Dermis blood vessel endothelial cell (primary cell): ENCODE measurements around the gene LZTR1. TPM values are rescaled to one million over a fixed set of nuclear protein-coding genes. Genes with fewer than 3 reads are reported as not detected.

ENCODE experiments used
- DNase-seq: peaks from one replicate; pipeline ENCODE4 v3.0.0; 2010
- total RNA-seq: library from RNA; depleted of rRNA; stranded (reverse); fragments of >200 nt; gene quantifications from 2 replicates; pipeline ENCODE4 v1.2.3, GENCODE V29; 2014

LZTR1 gene
- total RNA-seq, 1 donor from 2014 or later = 51.6 TPM

GRCh38 chr22:20980938-20981722 is 967 bp upstream of the LZTR1 start:
- DNase-seq = no peak

GRCh38 chr22:20982563-20982882 is 426 bp downstream of the LZTR1 start:
- DNase-seq = no peak

DNA sequence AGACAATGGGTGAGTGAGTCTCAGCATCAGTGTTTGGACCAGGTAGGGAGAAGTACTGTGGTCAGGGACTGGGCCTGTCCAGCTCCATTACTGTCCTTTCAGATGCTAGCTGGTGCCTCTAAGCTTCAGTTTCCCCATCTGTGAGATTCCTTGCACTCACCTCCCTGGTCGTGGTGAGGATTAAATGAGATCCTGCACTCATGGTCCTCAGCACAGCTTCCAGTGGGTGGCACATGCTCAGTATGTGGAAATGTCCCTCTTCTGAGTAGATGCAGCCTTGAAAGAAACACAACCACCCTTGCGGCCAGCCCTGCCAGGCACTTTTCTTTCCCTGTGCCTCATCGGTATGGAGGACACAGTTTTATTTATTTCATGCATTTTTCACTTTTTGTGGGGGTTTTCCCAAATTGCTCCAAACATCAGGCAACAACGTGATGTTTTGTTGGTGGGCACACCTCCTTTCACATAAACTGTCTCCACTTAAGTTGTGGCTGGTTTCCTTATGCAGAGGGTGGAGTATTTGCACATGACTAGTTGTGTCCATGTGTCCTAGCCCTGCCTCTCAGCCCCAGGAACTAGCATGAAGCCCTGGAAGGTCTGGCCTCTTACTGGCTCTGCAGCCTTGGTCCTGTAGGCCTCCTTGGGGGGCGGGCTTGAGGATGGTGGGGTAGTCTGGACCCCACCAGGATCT is 1.1 kb downstream of the LZTR1 start:
- DNase-seq = no peak

DNA sequence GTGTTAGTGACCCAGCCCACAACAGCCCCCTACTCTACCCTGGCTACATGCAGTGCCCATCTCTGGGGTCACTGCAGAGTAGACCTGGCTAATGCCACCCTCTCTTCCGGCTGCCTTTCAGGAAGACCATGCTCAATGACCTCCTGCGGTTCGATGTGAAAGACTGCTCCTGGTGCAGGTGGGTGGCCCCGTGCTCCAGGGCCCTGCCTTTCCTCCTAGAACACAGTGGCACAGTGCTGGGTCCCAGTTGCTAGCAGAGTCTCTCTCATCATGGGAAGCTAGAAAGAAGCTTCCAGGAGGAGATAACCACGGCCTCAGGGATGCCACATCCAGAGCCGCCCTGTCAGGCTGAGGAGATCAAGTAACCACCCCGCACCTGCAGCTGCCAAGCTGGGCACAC is 3.6 kb downstream of the LZTR1 start:
- DNase-seq = no peak

DNA sequence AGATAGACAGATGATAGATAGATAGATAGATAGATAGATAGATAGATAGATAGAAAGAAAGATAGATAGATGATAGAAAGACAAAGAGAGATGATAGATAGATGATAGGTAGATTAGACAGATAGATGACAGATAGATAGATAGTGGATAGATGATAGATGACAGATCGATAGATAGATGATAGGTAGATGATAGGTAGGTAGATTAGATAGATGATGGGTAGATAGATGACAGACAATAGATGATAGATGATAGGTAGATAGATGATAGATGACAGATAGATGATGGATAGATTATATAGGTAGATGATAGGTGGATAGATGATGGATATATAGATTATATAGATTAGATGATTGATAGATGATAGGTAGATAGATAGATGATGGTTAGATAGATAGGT is 4.3 kb downstream of the LZTR1 start:
- DNase-seq = no peak

GRCh38 chr22:20987375-20987774 is 5.3 kb downstream of the LZTR1 start:
- DNase-seq = no peak

- DNase-seq = no peak
Observed at GRCh38 chr22:20988573-20989322, 6.7 kb downstream of the LZTR1 start.

- DNase-seq = no peak
Observed at GRCh38 chr22:20989323-20990138, 7.4 kb downstream of the LZTR1 start.

DNA sequence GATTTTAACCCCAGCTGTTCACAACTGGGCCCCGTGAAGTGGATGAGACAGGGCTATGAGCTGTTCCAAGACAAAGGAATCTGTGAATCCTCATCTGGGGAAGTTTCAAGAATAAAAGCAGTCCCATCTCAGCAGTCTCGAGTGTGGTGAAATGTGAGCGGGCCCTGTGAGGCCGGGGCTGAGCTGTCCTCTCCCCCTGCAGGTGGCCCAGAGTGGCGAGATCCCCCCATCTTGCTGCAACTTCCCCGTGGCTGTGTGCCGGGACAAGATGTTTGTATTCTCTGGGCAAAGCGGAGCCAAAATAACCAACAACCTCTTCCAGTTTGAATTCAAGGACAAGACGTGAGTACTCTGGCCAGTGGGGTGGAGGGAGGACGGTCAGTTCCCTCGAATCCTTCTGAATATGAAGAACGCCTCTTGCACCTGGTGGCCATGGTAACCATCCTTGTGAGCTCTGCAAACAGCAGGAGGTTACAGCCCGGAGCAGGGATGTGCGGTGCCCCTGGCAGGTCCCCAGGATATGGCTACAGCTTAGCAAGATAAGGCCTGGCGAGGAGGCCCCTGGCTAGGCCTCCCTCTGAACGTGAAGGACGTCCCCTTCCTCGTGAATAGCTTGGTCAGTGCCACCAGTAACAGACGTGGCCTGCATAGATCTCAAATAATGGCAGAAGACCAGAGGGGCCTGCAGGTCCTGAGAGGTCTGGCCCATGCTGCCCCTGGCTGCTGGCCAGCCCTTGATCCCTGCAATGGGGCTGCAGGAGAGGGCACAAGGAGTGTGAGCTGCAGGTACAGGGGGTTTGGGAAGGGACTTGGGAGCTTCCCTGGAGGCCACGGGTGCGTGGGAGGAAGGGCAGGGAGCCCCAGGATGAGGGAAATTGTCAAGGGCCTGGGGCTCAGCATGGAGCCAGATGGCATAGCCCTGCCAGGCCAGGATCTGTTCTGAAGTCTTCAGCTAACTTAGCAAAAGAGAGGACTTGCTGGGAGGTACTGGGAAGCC is 8.4 kb downstream of the LZTR1 start:
- DNase-seq = no peak

GRCh38 chr22:20991252-20992055 is 9.4 kb downstream of the LZTR1 start:
- no peak for DNase-seq

- DNase-seq = no peak
Observed at GRCh38 chr22:20992056-20992442, 10.0 kb downstream of the LZTR1 start.

GRCh38 chr22:20992456-20993303 is 10.6 kb downstream of the LZTR1 start:
- DNase-seq = no peak

DNA sequence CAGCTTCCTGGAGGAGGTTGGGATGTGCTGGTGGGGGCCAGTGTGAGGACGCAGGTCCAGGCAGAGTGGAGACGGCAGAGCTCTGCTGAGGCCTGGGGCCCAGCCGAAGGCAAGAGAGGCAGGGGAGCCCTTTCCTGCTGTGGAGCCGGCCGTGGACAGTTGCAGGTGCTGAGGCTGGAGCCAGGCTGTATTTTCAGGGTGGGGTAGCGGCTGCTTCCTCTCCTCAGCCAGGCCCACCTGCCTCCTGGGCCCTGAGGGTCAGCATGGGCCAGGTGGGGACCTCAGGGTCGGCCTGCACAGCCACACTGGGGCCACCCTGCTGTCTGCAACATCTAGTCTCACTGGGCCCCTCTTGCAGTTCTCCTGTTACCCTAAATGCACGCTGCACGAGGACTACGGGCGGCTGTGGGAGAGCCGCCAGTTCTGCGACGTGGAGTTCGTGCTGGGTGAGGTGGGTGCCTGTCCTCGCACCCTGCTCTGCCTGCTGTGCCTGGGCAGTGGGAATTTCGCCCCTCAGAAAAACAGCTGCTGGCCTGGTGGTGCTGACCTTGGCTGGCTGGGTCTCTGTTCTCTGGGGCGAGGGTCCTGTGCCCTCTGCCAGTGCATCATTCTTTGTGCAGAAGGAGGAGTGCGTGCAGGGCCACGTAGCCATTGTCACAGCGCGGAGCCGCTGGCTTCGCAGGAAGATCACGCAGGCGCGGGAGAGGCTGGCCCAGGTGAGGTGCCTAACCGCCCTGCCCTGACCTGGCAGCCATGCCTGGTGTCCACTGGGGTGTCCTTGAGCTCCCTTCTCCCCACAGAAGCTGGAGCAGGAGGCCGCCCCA is 11.4 kb downstream of the LZTR1 start:
- DNase-seq = no peak

- DNase-seq = no peak
Observed at GRCh38 chr22:20994128-20994901, 12.2 kb downstream of the LZTR1 start.

GRCh38 chr22:20994902-20995241 is 12.8 kb downstream of the LZTR1 start:
- no peak for DNase-seq

DNA sequence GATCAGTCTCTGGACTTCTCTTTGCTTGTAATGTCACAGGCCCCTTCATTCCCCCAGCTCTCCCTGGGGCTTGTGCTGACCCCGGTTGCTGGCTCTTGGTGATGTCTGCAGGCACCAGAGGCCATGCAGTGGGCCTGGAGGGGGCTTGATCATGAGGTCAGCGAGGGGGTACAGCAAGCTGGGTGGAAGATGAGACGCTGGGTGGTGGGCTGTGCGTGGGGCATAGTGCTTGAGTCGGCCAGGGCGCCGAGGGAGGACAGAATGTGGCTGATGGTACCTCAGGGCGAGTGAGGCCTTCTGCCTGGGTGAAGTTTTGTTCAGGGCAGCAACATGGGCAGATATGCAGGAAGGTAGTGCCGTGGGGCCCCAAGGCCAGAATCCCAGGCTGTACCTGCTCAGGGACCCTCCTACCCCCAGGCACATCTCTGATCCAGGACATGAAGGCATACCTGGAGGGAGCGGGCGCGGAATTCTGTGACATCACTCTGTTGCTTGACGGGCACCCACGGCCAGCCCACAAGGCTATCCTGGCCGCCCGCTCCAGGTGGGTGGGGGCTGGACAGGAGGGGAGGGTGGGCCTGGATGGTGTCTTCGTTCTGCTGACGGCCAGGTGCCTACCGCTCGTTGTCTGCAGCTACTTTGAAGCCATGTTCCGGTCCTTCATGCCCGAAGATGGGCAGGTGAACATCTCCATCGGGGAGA is 13.4 kb downstream of the LZTR1 start:
- DNase-seq = no peak

DNA sequence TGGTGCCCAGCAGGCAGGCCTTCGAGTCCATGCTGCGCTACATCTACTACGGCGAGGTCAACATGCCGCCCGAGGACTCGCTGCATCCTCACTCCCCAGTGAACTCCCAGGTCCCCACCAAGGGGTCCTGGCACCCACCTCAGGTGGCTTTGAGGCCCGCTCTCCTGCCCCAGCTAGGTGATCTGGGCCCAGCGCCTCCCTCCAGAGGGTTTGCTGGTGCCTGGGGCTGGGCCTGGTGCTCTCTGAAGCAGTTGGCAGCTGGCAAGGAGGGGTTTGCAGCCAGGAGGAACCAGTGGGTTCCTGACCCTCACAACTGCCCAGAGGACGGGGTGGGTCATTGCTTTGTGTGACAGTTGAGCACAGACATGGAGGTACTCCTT is 13.9 kb downstream of the LZTR1 start:
- no peak for DNase-seq
